Vagina (tissue), 2 donors: Measurements from ENCODE around the gene NOB1. TPM values are rescaled to one million over a fixed set of nuclear protein-coding genes. Genes with fewer than 3 reads are reported as not detected.

Source experiments
- DNase-seq, 2 donors: peaks; one replicate each; pipeline ENCODE4 v3.0.0-alpha.2; 2017; ENCODE audit errors: extremely low spot score in 2 of 2
- H3K27ac ChIP-seq: fragments of 200-600 bp; sonication (generic); one replicate; pipeline ENCODE4 v1.5.1; 2019
- H3K27me3 ChIP-seq: fragments of 200-600 bp; sonication (generic); one replicate; pipeline ENCODE4 v1.5.1; 2019
- H3K36me3 ChIP-seq, 2 donors: fragments of 200-600 bp; sonication (generic); one replicate each; pipeline ENCODE4 v1.5.1; 2017 to 2019
- H3K4me1 ChIP-seq: fragments of 200-600 bp; sonication (generic); one replicate; pipeline ENCODE4 v1.5.1; 2019
- H3K4me3 ChIP-seq, 2 donors: fragments of 200-600 bp; sonication (generic); 1 replicate in 1 of 2; 2 replicates in 1 of 2; pipeline ENCODE4 v1.5.1; 2016 to 2019
- H3K9me3 ChIP-seq: fragments of 200-600 bp; sonication (generic); one replicate; pipeline ENCODE4 v1.5.1; 2019
- POLR2A ChIP-seq, 2 donors: fragments of 450-650 bp; IDR thresholded peaks; one replicate each; pipeline ENCODE4 v1.6.1; 2017; ENCODE audit warnings: antibody characterized with exemption in 2 of 2, mild to moderate bottlenecking in 2 of 2, moderate library complexity in 2 of 2
- POLR2AphosphoS5 ChIP-seq, 2 donors: sonication (generic); formaldehyde crosslinking; IDR thresholded peaks; one replicate each; pipeline ENCODE4 v1.9.0; 2017; ENCODE audit warnings: antibody characterized with exemption in 2 of 2, mild to moderate bottlenecking in 2 of 2, low read depth in 1 of 2; ENCODE audit not compliant: insufficient read depth in 1 of 2
- intact Hi-C: fragments of 100-400 bp; cut with DNase I; formaldehyde crosslinking; loops from one replicate; pipeline ENCODE4 v1.15.1; 2023
- total RNA-seq: library from RNA; depleted of rRNA; stranded (reverse); fragments of >200 nt; gene quantifications from one replicate; pipeline ENCODE4 v1.2.3, GENCODE V29; 2016
- TF ChIP-seq, protein P1 (sequence below), 3 experiments: fragments of 450-650 bp in 2 of 3; fragments of 200-600 bp in 1 of 3; sonication (generic) in 1 of 3; IDR thresholded peaks; one replicate each; pipeline ENCODE4 v1.5.1; 2017 to 2019; ENCODE audit warnings: antibody characterized with exemption in 3 of 3, mild to moderate bottlenecking in 2 of 3, moderate library complexity in 2 of 3

Gene NOB1
- total RNA-seq, 1 donor from 2014 or later = 67.0 TPM

DNA sequence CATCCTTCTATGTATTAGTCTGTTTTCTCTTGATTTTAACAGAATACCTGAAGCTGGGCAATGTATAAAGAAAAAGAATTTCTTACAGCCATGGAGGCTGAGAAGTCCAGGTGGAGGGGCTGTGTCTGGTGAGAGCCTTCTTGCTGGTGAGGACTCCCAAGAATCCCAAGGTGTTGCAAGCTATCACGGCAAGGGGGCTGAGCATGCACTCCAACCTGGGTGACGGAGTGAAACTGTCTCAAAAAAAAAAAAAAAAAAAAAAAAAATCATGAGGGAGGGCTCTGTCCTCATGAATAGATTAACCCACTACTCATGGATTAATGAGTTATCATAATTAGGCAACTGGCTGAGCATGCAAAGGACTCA lies 47.8 kb downstream of the NOB1 start:
- no peaks in the 10 kb centered on the region for H3K27me3 ChIP-seq
- peaks cover 19% of the 10 kb centered on the region for H3K4me1 ChIP-seq
- no peaks in the 10 kb centered on the region for H3K36me3 ChIP-seq
- no peak overlapping the region for H3K4me3 ChIP-seq
- DNase-seq = no peak
- TF ChIP-seq POLR2A (IDR thresholded peaks at IDR 0.05) (no peak), POLR2AphosphoS5 (IDR thresholded peaks at IDR 0.05; ENCODE audit: insufficient read depth in 1 of 2, low read depth in 1 of 2) (no peak)
- TF ChIP-seq, protein P1, sequence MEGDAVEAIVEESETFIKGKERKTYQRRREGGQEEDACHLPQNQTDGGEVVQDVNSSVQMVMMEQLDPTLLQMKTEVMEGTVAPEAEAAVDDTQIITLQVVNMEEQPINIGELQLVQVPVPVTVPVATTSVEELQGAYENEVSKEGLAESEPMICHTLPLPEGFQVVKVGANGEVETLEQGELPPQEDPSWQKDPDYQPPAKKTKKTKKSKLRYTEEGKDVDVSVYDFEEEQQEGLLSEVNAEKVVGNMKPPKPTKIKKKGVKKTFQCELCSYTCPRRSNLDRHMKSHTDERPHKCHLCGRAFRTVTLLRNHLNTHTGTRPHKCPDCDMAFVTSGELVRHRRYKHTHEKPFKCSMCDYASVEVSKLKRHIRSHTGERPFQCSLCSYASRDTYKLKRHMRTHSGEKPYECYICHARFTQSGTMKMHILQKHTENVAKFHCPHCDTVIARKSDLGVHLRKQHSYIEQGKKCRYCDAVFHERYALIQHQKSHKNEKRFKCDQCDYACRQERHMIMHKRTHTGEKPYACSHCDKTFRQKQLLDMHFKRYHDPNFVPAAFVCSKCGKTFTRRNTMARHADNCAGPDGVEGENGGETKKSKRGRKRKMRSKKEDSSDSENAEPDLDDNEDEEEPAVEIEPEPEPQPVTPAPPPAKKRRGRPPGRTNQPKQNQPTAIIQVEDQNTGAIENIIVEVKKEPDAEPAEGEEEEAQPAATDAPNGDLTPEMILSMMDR (IDR thresholded peaks at IDR 0.05) = no peak
- H3K9me3 ChIP-seq = no peaks in the 10 kb centered on the region
- intact Hi-C loops = no loop called here
- H3K27ac ChIP-seq = no peak overlapping the region

DNA sequence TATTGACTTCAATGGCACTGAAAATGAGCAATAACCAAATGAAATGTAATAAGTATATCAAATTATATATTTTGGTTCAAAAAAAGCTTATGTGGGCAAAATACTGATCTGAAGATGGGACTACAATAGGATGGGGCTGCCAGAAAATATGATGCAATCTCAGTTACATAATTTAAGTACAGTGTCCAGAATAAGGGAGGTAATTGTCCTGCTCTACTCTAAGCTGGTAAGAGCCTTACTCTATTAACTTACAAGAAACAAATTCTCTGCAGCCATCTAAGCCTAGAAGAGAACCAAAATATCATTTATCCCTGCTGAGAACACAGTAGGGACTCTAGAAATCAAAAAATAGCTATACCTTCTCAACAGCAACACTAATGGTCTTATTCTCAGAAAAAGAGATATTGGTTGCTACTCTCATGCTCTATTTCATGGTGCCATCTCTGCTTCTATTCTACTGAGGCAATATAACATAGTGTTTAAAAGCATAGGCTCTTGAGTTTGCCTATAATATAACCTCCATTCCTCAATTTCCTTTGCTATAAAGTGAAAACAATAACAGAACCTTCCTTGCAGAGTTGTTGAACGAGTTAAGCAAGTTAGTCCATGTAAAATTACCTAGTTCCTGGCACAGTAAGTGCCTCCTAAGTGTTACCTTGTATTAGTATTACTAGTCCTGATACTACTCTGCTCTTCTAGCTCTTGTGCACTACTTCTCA lies 48.3 kb downstream of the NOB1 start:
- H3K4me1 ChIP-seq = peaks cover 19% of the 10 kb centered on the region
- no peak overlapping the region for H3K27ac ChIP-seq
- intact Hi-C loops = no loop called here
- TF ChIP-seq POLR2A (IDR thresholded peaks at IDR 0.05) (no peak), POLR2AphosphoS5 (IDR thresholded peaks at IDR 0.05; ENCODE audit: insufficient read depth in 1 of 2, low read depth in 1 of 2) (no peak)
- TF ChIP-seq, protein P1 (IDR thresholded peaks at IDR 0.05) = no peak
- H3K36me3 ChIP-seq = no peaks in the 10 kb centered on the region
- no peaks in the 10 kb centered on the region for H3K27me3 ChIP-seq
- no peaks in the 10 kb centered on the region for H3K9me3 ChIP-seq
- no peak overlapping the region for H3K4me3 ChIP-seq
- no peak for DNase-seq

DNA sequence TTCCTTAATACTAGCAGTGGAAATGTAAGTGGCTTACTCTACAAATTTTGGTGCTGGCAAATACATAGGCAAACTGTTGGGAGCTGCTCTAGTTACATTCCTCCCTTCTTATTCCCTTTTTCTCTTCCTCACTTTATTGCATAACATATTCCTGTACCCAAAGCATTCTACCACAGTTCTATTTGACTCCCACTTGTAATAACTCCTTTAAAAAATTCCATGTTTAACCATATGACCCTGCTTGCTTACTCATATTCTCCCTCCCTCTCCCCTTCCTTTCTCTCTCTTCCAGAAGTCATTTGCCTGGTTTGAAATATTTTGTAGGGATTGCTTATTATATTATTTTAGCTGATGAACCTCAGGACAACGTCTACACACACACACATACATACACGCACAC lies 51.1 kb downstream of the NOB1 start:
- intact Hi-C loops = no loop called here
- H3K36me3 ChIP-seq = no peaks in the 10 kb centered on the region
- no peak for DNase-seq
- H3K4me1 ChIP-seq = no peaks in the 10 kb centered on the region
- H3K4me3 ChIP-seq = no peak overlapping the region
- TF ChIP-seq, protein P1 (IDR thresholded peaks at IDR 0.05) = no peak
- TF ChIP-seq POLR2AphosphoS5 (IDR thresholded peaks at IDR 0.05; ENCODE audit: insufficient read depth in 1 of 2, low read depth in 1 of 2) (no peak), POLR2A (IDR thresholded peaks at IDR 0.05) (no peak)
- H3K27me3 ChIP-seq = no peaks in the 10 kb centered on the region
- H3K9me3 ChIP-seq = no peaks in the 10 kb centered on the region
- no peak overlapping the region for H3K27ac ChIP-seq

DNA sequence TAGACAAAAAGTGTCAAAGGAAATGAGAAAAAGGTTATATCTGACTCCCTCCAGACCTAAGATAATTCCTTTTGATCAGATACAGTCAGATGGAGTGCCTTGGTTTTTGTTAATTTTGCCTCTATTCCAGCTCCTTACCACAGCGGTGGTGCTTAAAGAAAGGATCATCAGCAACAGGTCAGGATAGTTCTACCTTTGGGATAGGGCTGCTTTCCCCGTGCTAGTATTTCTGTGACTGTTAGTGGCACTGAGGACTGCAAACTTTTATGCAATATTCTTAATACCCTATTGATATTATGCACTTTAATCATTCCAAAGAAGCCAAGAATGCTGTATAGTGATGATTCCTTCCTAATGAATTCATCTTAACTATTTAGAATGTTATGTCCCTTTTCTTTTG lies 52.9 kb downstream of the NOB1 start:
- Histone ChIP-seq H3K27me3 (no peaks in the 10 kb centered on the region), H3K4me1 (no peaks in the 10 kb centered on the region), H3K27ac (no peak overlapping the region), H3K9me3 (no peaks in the 10 kb centered on the region), H3K36me3 (peaks cover 0 to 6% of the 10 kb centered on the region in 2 donors), H3K4me3 (no peak overlapping the region)
- intact Hi-C loops = no loop called here
- DNase-seq = no peak
- TF ChIP-seq, protein P1 (IDR thresholded peaks at IDR 0.05) = no peak
- no peak for TF ChIP-seq POLR2AphosphoS5 (IDR thresholded peaks at IDR 0.05; ENCODE audit: insufficient read depth in 1 of 2, low read depth in 1 of 2)
- TF ChIP-seq POLR2A (IDR thresholded peaks at IDR 0.05) = no peak

DNA sequence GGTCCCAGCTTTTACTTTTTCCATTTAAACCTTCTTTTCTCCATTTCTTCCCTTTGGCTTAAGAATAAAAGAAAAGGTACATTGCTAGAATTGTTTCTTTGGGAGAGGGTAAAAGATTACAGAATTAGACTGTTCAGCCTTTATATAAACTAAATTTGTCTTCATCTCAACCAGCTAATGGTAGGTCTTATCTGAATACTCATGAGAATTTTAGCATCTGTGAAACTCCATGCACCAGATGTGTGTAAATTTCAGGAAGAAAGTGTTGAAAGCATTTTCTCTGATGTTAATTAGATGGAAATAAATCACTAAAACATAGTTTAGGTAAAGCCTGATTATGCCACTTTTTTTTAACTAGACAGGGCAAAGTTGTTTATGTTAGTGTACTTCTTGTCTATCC lies 53.3 kb downstream of the NOB1 start:
- no peak overlapping the region for H3K4me3 ChIP-seq
- DNase-seq = no peak
- H3K4me1 ChIP-seq = no peaks in the 10 kb centered on the region
- H3K27ac ChIP-seq = no peak overlapping the region
- H3K36me3 ChIP-seq = peaks cover 0 to 6% of the 10 kb centered on the region in 2 donors
- intact Hi-C loops = no loop called here
- no peaks in the 10 kb centered on the region for H3K9me3 ChIP-seq
- TF ChIP-seq POLR2A (IDR thresholded peaks at IDR 0.05) (no peak), POLR2AphosphoS5 (IDR thresholded peaks at IDR 0.05; ENCODE audit: insufficient read depth in 1 of 2, low read depth in 1 of 2) (no peak)
- TF ChIP-seq, protein P1 (IDR thresholded peaks at IDR 0.05) = no peak
- no peaks in the 10 kb centered on the region for H3K27me3 ChIP-seq
